ENCODE measurements around the gene STK33. TPM values are rescaled to one million over a fixed set of nuclear protein-coding genes. Genes with fewer than 3 reads are reported as not detected.
A peak's percentile ranks its signal among the peaks of the same experiment; 100 is the strongest.

STK33 gene
- total RNA-seq, 8 experiments from 2014 or later, result 0.61 to 67.5 (median 16.8) TPM

GRCh38 chr11:8386134-8386864, 207.7 kb downstream of the STK33 start:
- 67 to 100% (median 90%) methylated on average over 1 to 8 of the region's 12 CpGs; no CpG with 5 or more reads in 3 of the 10 experiments for WGBS, 10 experiments
- ATAC-seq (replicated peaks in 6 of 8), result no peak
- peaks cover 14 to 23% of the 10 kb centered on the region in 2 donors for H3K4me1 ChIP-seq (replicated peaks in 1 of 2)
- in situ Hi-C loops (cut with MboI; ENCODE audit: low pct_unique_long_range_greater_than_20kb in 2 of 9, low sequenced_read_pairs in 9 of 9, unreplicated experiment in 9 of 9), result loop anchor here in 1 of 9 experiments (25.0 kb wide), 1 partner anchor 176 kb away; no protein-coding TSS in a partner anchor
- H3K27ac ChIP-seq, result no peak overlapping the region
- H3K4me3 ChIP-seq, result no peak overlapping the region

- peak; percentile 37 to 90 (median 68) for ATAC-seq (replicated peaks in 6 of 8)
- Histone ChIP-seq H3K27ac (peak overlapping the region in 1 of 2 donors; percentile 23), H3K4me1 (replicated peaks in 1 of 2) (peaks cover 8 to 18% of the 10 kb centered on the region in 2 donors), H3K4me3 (no peak overlapping the region)
- WGBS, 10 experiments, result 14 to 90% (median 67%) methylated on average over 1 to 15 of the region's 19 CpGs
- in situ Hi-C loops (cut with MboI; ENCODE audit: low pct_unique_long_range_greater_than_20kb in 2 of 9, low sequenced_read_pairs in 9 of 9, unreplicated experiment in 9 of 9), result loop anchor here in 1 of 9 experiments (25.0 kb wide), 1 partner anchor 178 kb away; no protein-coding TSS in a partner anchor
These were observed 209.7 kb downstream of the STK33 start for GRCh38 chr11:8384199-8384821.

- ATAC-seq (replicated peaks in 6 of 8), result no peak
- Histone ChIP-seq H3K4me3 (no peak overlapping the region), H3K27ac (no peak overlapping the region), H3K4me1 (replicated peaks in 1 of 2) (peaks cover 7 to 11% of the 10 kb centered on the region in 2 donors)
- 60 to 100% (median 92%) methylated on average over 1 to 3 of the region's 3 CpGs; no CpG with 5 or more reads in 1 of the 10 experiments for WGBS, 10 experiments
- in situ Hi-C loops (cut with MboI; ENCODE audit: low pct_unique_long_range_greater_than_20kb in 2 of 9, low sequenced_read_pairs in 9 of 9, unreplicated experiment in 9 of 9), result loop anchor here in 1 of 9 experiments (25.0 kb wide), 1 partner anchor 179 kb away; no protein-coding TSS in a partner anchor
These were observed 210.4 kb downstream of the STK33 start for GRCh38 chr11:8383627-8384026.

DNA sequence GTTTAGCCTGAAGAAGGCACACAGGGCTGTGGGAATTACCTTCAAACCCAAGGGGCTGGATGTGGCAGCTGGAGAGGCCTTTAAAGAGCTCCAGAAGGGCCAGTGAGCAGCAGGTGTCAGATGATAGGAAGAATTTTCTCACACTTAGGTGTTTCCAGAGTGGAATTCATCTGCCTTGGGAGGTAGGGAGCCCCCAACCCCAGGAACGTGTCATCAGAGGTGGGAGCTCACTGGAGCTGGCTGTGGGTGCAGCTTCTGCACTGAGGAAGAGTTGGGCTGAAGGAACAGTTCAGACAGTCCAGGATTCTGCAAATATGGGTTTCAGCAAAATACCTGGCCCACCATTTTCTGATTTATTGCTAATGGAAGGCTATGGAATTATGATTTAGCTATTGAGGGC, 210.8 kb downstream of the STK33 start:
- no peak for ATAC-seq (replicated peaks in 6 of 8)
- 0 to 20% methylated on average over 1 of the region's 1 CpG; no CpG with 5 or more reads in 8 of the 10 experiments for WGBS, 10 experiments
- Histone ChIP-seq H3K4me1 (replicated peaks in 1 of 2) (peaks cover 7 to 11% of the 10 kb centered on the region in 2 donors), H3K27ac (no peak overlapping the region), H3K4me3 (no peak overlapping the region)
- in situ Hi-C loops (cut with MboI; ENCODE audit: low pct_unique_long_range_greater_than_20kb in 2 of 9, low sequenced_read_pairs in 9 of 9, unreplicated experiment in 9 of 9), result loop anchor here in 1 of 9 experiments (25.0 kb wide), 1 partner anchor 179 kb away; no protein-coding TSS in a partner anchor

GRCh38 chr11:8382436-8383053, 211.5 kb downstream of the STK33 start:
- in situ Hi-C loops (cut with MboI; ENCODE audit: low pct_unique_long_range_greater_than_20kb in 2 of 9, low sequenced_read_pairs in 9 of 9, unreplicated experiment in 9 of 9), result loop anchor here in 1 of 9 experiments (25.0 kb wide), 1 partner anchor 180 kb away; no protein-coding TSS in a partner anchor
- WGBS, 10 experiments, result 7 to 100% (median 89%) methylated on average over 1 to 7 of the region's 9 CpGs; no CpG with 5 or more reads in 4 of the 10 experiments
- Histone ChIP-seq H3K27ac (no peak overlapping the region), H3K4me1 (replicated peaks in 1 of 2) (peaks cover 7 to 11% of the 10 kb centered on the region in 2 donors), H3K4me3 (no peak overlapping the region)
- peak in 7 of 8 experiments; percentile 52 to 81 (median 64) for ATAC-seq (replicated peaks in 6 of 8)

- H3K4me1 ChIP-seq (replicated peaks in 1 of 2), result peaks cover 7 to 11% of the 10 kb centered on the region in 2 donors
- WGBS, 10 experiments, result 0 to 100% (median 62%) methylated on average over 1 to 3 of the region's 13 CpGs; no CpG with 5 or more reads in 6 of the 10 experiments
- no peak for ATAC-seq (replicated peaks in 6 of 8)
- H3K27ac ChIP-seq, result no peak overlapping the region
- in situ Hi-C loops (cut with MboI; ENCODE audit: low pct_unique_long_range_greater_than_20kb in 2 of 9, low sequenced_read_pairs in 9 of 9, unreplicated experiment in 9 of 9), result loop anchor here in 1 of 9 experiments (25.0 kb wide), 1 partner anchor 180 kb away; no protein-coding TSS in a partner anchor
- no peak overlapping the region for H3K4me3 ChIP-seq
These were observed 212.1 kb downstream of the STK33 start for GRCh38 chr11:8381871-8382396.

DNA sequence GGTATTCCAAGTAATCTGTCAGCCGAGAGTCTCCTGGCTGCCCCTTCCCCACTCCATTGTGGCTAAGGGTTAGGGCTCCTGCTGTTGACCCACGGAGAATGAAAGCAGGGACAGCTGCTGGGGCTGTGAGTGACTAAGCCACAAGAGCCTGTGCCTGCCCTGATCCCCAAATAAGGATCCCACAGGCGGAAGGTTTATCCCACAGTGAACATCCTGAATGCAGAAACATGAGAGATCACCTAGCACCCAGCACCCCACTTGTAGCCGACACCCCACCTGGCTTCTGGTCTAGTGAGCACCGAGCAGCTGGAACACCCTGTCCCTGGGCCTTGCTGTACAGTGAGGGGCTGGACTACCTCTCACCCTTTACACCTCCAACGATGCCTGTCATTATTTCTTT, 212.7 kb downstream of the STK33 start:
- ATAC-seq (replicated peaks in 6 of 8), result no peak
- Histone ChIP-seq H3K4me3 (no peak overlapping the region), H3K27ac (no peak overlapping the region), H3K4me1 (replicated peaks in 1 of 2) (peaks cover 7 to 11% of the 10 kb centered on the region in 2 donors)
- in situ Hi-C loops (cut with MboI; ENCODE audit: low pct_unique_long_range_greater_than_20kb in 2 of 9, low sequenced_read_pairs in 9 of 9, unreplicated experiment in 9 of 9), result loop anchor here in 1 of 9 experiments (25.0 kb wide), 1 partner anchor 181 kb away; no protein-coding TSS in a partner anchor
- 0 to 96% (median 80%) methylated on average over 1 to 4 of the region's 6 CpGs; no CpG with 5 or more reads in 3 of the 10 experiments for WGBS, 10 experiments

- Histone ChIP-seq H3K27ac (no peak overlapping the region), H3K4me3 (no peak overlapping the region), H3K4me1 (replicated peaks in 1 of 2) (no peaks in the 10 kb centered on the region)
- WGBS, 10 experiments, result 0 to 100% (median 40%) methylated on average over 1 to 4 of the region's 4 CpGs; no CpG with 5 or more reads in 6 of the 10 experiments
- no peak for ATAC-seq (replicated peaks in 6 of 8)
- in situ Hi-C loops (cut with MboI; ENCODE audit: low pct_unique_long_range_greater_than_20kb in 2 of 9, low sequenced_read_pairs in 9 of 9, unreplicated experiment in 9 of 9), result loop anchor here in 1 of 9 experiments (25.0 kb wide), 1 partner anchor 186 kb away; no protein-coding TSS in a partner anchor
These were observed 218.1 kb downstream of the STK33 start for GRCh38 chr11:8375932-8376331.

DNA sequence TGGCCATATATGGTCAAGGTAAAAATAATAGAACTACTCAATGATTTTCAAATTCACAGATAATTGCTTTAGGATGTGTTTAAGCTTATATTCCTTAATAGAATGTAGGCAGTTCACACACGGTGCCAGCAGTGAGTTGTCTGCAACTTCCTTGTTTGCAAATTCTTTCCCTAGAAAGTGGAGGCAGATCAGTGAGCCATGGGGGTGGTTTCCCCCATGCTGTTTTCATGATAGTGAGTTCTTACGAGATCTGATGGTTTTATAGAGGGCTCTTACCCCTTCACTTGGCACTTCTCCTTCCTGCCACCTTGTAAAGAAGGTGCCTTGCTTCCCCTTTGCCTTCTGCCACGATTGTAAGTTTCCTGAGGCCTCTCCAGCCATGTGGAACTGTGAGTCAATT, 218.6 kb downstream of the STK33 start:
- WGBS, 10 experiments, result 0 to 60% (median 14%) methylated on average over 1 to 3 of the region's 3 CpGs; no CpG with 5 or more reads in 4 of the 10 experiments
- no peak for ATAC-seq (replicated peaks in 6 of 8)
- in situ Hi-C loops (cut with MboI; ENCODE audit: low pct_unique_long_range_greater_than_20kb in 2 of 9, low sequenced_read_pairs in 9 of 9, unreplicated experiment in 9 of 9), result loop anchor here in 1 of 9 experiments (25.0 kb wide), 1 partner anchor 187 kb away; no protein-coding TSS in a partner anchor
- no peaks in the 10 kb centered on the region for H3K4me1 ChIP-seq (replicated peaks in 1 of 2)
- H3K4me3 ChIP-seq, result no peak overlapping the region
- no peak overlapping the region for H3K27ac ChIP-seq

DNA sequence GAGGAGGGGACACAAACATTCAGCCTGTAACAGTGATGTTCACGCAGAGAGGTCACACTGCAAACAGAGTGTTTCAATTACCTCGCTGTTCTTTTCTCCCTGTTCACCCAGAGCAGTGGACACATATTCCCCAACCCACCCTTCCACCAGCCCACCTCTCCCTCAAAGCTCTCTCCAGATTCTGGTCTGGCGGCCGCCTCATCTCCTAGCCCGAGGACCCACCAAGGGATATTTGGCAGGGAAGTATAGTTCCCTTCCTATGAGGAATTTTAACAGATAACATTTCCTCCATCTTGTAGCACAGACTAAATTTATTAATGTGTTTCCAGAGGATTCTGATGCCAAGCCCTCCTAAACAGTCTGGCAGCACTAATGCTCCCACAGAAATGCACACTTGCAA, 219.3 kb downstream of the STK33 start:
- 0 to 100% (median 33%) methylated on average over 1 to 2 of the region's 5 CpGs; no CpG with 5 or more reads in 5 of the 10 experiments for WGBS, 10 experiments
- H3K4me3 ChIP-seq, result no peak overlapping the region
- ATAC-seq (replicated peaks in 6 of 8), result no peak
- H3K4me1 ChIP-seq (replicated peaks in 1 of 2), result peaks cover under 1 to 2% of the 10 kb centered on the region in 2 donors
- in situ Hi-C loops (cut with MboI; ENCODE audit: low pct_unique_long_range_greater_than_20kb in 2 of 9, low sequenced_read_pairs in 9 of 9, unreplicated experiment in 9 of 9), result loop anchor here in 1 of 9 experiments (25.0 kb wide), 1 partner anchor 188 kb away; no protein-coding TSS in a partner anchor
- H3K27ac ChIP-seq, result no peak overlapping the region

GRCh38 chr11:8373519-8374432, 220.3 kb downstream of the STK33 start:
- no peak overlapping the region for H3K4me3 ChIP-seq
- in situ Hi-C loops (cut with MboI; ENCODE audit: low pct_unique_long_range_greater_than_20kb in 2 of 9, low sequenced_read_pairs in 9 of 9, unreplicated experiment in 9 of 9), result no loop called here
- peaks cover 6 to 11% of the 10 kb centered on the region in 2 donors for H3K4me1 ChIP-seq (replicated peaks in 1 of 2)
- no peak for ATAC-seq (replicated peaks in 6 of 8)
- no peak overlapping the region for H3K27ac ChIP-seq
- whole genome bisulfite sequencing, 10 experiments, result 41 to 100% (median 96%) methylated on average over 2 to 4 of the region's 10 CpGs; no CpG with 5 or more reads in 6 of the 10 experiments
